Measurements from ENCODE around the gene CIC.

Gene CIC

GRCh38 chr19:42343344-42344110, 74.5 kb downstream of the CIC start:
- no peak overlapping the region for H4K8ac ChIP-seq (ENCODE audit: low read length)
- H2AFZ ChIP-seq (ENCODE audit: low read depth, low read length), result no peak overlapping the region
- peaks cover 20 to 35% of the 10 kb centered on the region in 2 experiments for H3K36me3 ChIP-seq (ENCODE audit: control insufficient read depth in 1 of 2, insufficient read depth in 2 of 2, low read depth in 1 of 2, low read length in 2 of 2)
- H3K27ac ChIP-seq (ENCODE audit: low read length, poor library complexity, severe bottlenecking), result no peak overlapping the region
- H3K4me3 ChIP-seq (ENCODE audit: insufficient read depth in 1 of 2, low read depth in 1 of 2, low read length in 2 of 2), result peak overlapping the region in 1 of 2 experiments; percentile 9
- no peak for DNase-seq
- WGBS, result 89% methylated on average over 17 of the region's 17 CpGs
- H3K4me2 ChIP-seq (ENCODE audit: low read length, poor library complexity, severe bottlenecking), result no peak overlapping the region
- no peaks in the 10 kb centered on the region for H3K27me3 ChIP-seq (ENCODE audit: control insufficient read depth in 1 of 2, insufficient read depth in 1 of 2, low read length in 2 of 2)
- H2BK12ac ChIP-seq (ENCODE audit: low read length in 2 of 2), result no peak overlapping the region
- H3K4me1 ChIP-seq (ENCODE audit: control insufficient read depth, insufficient read depth, low read depth, low read length), result peaks cover 1% of the 10 kb centered on the region
- H2AK5ac ChIP-seq (ENCODE audit: low read length, severe bottlenecking), result no peak overlapping the region
- no peak overlapping the region for H2BK120ac ChIP-seq (ENCODE audit: low read depth, low read length)
- H3K23ac ChIP-seq (ENCODE audit: low read length in 2 of 2), result no peak overlapping the region
- no peak overlapping the region for H2BK15ac ChIP-seq (ENCODE audit: low read depth, poor library complexity, severe bottlenecking)
- no peak overlapping the region for H3K18ac ChIP-seq (ENCODE audit: low read depth in 1 of 2, low read length in 2 of 2)
- H3K79me1 ChIP-seq (replicated peaks; ENCODE audit: low read length, poor library complexity, severe bottlenecking), result peaks cover 14% of the 10 kb centered on the region
- no peak overlapping the region for H3K14ac ChIP-seq (ENCODE audit: low read length in 2 of 2)
- H4K91ac ChIP-seq (ENCODE audit: low read length), result no peak overlapping the region
- no peaks in the 10 kb centered on the region for H3K9me3 ChIP-seq (ENCODE audit: control insufficient read depth, low read length)
- no peak overlapping the region for H3K9ac ChIP-seq (ENCODE audit: low read length)
- no peak overlapping the region for H3K4ac ChIP-seq (ENCODE audit: low read depth in 1 of 2, low read length in 2 of 2)
- H2BK5ac ChIP-seq (ENCODE audit: low read depth, low read length, poor library complexity, severe bottlenecking), result no peak overlapping the region

GRCh38 chr19:42344336-42344893, 75.4 kb downstream of the CIC start:
- Histone ChIP-seq H3K18ac (ENCODE audit: low read depth in 1 of 2, low read length in 2 of 2) (no peak overlapping the region), H4K91ac (ENCODE audit: low read length) (no peak overlapping the region), H2BK5ac (ENCODE audit: low read depth, low read length, poor library complexity, severe bottlenecking) (no peak overlapping the region), H2AK5ac (ENCODE audit: low read length, severe bottlenecking) (no peak overlapping the region), H3K4me3 (ENCODE audit: insufficient read depth in 1 of 2, low read depth in 1 of 2, low read length in 2 of 2) (no peak overlapping the region), H3K4me1 (ENCODE audit: control insufficient read depth, insufficient read depth, low read depth, low read length) (peaks cover 1% of the 10 kb centered on the region), H3K4me2 (ENCODE audit: low read length, poor library complexity, severe bottlenecking) (no peak overlapping the region), H2BK15ac (ENCODE audit: low read depth, poor library complexity, severe bottlenecking) (peak overlapping the region; percentile 13), H3K14ac (ENCODE audit: low read length in 2 of 2) (no peak overlapping the region), H3K79me1 (replicated peaks; ENCODE audit: low read length, poor library complexity, severe bottlenecking) (peaks cover 14% of the 10 kb centered on the region), H3K36me3 (ENCODE audit: control insufficient read depth in 1 of 2, insufficient read depth in 2 of 2, low read depth in 1 of 2, low read length in 2 of 2) (peaks cover 23 to 40% of the 10 kb centered on the region in 2 experiments), H4K8ac (ENCODE audit: low read length) (no peak overlapping the region), H3K27ac (ENCODE audit: low read length, poor library complexity, severe bottlenecking) (no peak overlapping the region), H2BK120ac (ENCODE audit: low read depth, low read length) (no peak overlapping the region), H2AFZ (ENCODE audit: low read depth, low read length) (no peak overlapping the region), H3K9ac (ENCODE audit: low read length) (no peak overlapping the region), H3K9me3 (ENCODE audit: control insufficient read depth, low read length) (no peaks in the 10 kb centered on the region), H3K27me3 (ENCODE audit: control insufficient read depth in 1 of 2, insufficient read depth in 1 of 2, low read length in 2 of 2) (no peaks in the 10 kb centered on the region), H2BK12ac (ENCODE audit: low read length in 2 of 2) (no peak overlapping the region), H3K4ac (ENCODE audit: low read depth in 1 of 2, low read length in 2 of 2) (no peak overlapping the region), H3K23ac (ENCODE audit: low read length in 2 of 2) (no peak overlapping the region)
- DNase-seq, result no peak
- WGBS, result 97% methylated on average over 16 of the region's 18 CpGs

All from mesenchymal stem cell (in vitro differentiated cells and primary cell).